ENCODE results near the gene CENPF.

CENPF gene

DNA sequence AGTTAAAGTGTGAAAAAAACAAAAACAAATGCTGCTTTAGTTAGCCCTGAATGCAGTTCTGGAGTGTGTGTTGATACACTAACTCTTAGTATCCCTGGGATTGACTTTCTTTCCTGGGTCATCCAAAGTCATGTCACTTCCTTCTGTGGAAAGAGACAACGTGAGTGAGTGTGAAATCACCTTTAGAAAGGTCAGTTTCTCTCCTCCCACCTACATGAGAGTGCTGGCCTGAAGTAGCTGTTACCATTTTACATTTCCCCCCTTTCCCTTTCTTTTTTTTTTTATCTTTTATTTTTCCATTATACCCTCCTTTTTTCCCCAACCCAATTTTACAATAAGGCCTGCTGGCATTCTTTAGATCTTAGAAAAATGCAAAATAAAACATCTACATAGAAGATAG, 55.2 kb downstream of the CENPF start:
- TF ChIP-seq FOXP2 (optimal IDR thresholded peaks at IDR 0.05; ENCODE audit: control extremely low read depth, extremely low read length, insufficient read depth), result no peak
- TF ChIP-seq EZH2 (IDR thresholded peaks at IDR 0.05), result no peak
- no peak for TF ChIP-seq POLR2AphosphoS5 (IDR thresholded peaks at IDR 0.05; ENCODE audit: borderline replicate concordance, low read depth, low read length)
- Histone ChIP-seq H3K4me3 (no peak overlapping the region), H3K36me3 (ENCODE audit: insufficient read depth, low read length) (peaks cover 93% of the 10 kb centered on the region), H3K27ac (no peak overlapping the region), H3K9ac (ENCODE audit: insufficient read length) (no peak overlapping the region), H3K9me3 (ENCODE audit: low read depth, low read length) (no peaks in the 10 kb centered on the region)
- DNase-seq (ENCODE audit: low read depth, low spot score), result no peak

DNA sequence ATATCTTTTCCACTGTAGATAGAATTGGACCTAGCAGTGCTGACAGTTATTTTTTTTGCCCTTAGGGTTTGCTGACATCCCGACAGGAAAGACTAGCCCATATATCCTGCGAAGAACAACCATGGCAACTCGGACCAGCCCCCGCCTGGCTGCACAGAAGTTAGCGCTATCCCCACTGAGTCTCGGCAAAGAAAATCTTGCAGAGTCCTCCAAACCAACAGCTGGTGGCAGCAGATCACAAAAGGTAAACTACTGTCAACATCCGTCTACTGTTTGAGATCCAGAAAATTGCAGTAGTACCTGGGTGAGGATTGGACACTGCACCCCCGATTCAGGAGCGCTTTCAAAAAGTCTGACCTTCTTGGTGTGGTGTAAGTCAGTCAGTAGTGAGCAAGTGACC, 55.8 kb downstream of the CENPF start:
- H3K4me3 ChIP-seq, result no peak overlapping the region
- DNase-seq (ENCODE audit: low read depth, low spot score), result no peak
- H3K27ac ChIP-seq, result no peak overlapping the region
- H3K9me3 ChIP-seq (ENCODE audit: low read depth, low read length), result no peaks in the 10 kb centered on the region
- TF ChIP-seq EZH2 (IDR thresholded peaks at IDR 0.05), result no peak
- no peak for TF ChIP-seq POLR2AphosphoS5 (IDR thresholded peaks at IDR 0.05; ENCODE audit: borderline replicate concordance, low read depth, low read length)
- TF ChIP-seq FOXP2 (optimal IDR thresholded peaks at IDR 0.05; ENCODE audit: control extremely low read depth, extremely low read length, insufficient read depth), result no peak
- H3K36me3 ChIP-seq (ENCODE audit: insufficient read depth, low read length), result peaks cover 93% of the 10 kb centered on the region
- no peak overlapping the region for H3K9ac ChIP-seq (ENCODE audit: insufficient read length)

DNA sequence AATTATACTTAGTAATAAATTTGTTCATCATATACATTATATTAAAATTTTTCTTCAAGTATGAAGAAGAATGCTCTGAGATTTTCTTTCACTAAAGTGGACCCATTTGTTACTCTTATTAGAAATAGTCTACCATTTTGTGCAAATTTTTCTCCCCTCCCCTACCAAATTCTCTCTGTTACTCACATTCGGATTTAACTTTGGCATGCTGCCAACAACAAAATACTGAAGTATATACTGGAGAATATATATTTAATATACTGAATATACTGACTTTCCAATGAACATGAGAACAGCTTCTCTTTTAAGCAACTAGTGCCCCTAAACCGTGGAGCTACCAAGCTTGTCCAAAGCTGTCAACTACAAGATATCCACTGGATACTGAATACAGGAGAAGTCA, 57.2 kb downstream of the CENPF start:
- no peaks in the 10 kb centered on the region for H3K9me3 ChIP-seq (ENCODE audit: low read depth, low read length)
- no peak overlapping the region for H3K4me3 ChIP-seq
- TF ChIP-seq EZH2 (IDR thresholded peaks at IDR 0.05), result no peak
- no peak for TF ChIP-seq FOXP2 (optimal IDR thresholded peaks at IDR 0.05; ENCODE audit: control extremely low read depth, extremely low read length, insufficient read depth)
- no peak for TF ChIP-seq POLR2AphosphoS5 (IDR thresholded peaks at IDR 0.05; ENCODE audit: borderline replicate concordance, low read depth, low read length)
- peaks cover 95% of the 10 kb centered on the region for H3K36me3 ChIP-seq (ENCODE audit: insufficient read depth, low read length)
- no peak overlapping the region for H3K27ac ChIP-seq
- DNase-seq (ENCODE audit: low read depth, low spot score), result no peak
- no peak overlapping the region for H3K9ac ChIP-seq (ENCODE audit: insufficient read length)

DNA sequence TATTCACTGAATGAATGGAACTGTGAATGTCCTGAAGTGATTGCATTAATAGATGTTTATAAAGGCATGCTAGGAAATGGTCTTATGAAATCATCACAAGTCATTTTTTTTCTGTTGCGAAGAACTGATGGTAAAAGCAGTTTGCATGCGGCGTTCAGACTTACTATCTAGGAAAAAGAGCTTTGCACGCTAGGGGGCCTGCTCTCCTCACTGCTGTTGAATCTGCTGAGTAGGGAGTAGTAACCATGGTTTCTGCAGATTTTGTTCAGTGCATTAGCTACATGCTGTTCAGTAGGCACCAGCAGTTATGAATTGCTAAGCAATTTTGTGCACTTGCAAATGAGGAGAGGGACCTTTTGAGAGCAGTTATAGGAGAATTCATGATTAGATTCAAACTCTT, 57.9 kb downstream of the CENPF start:
- peaks cover 95% of the 10 kb centered on the region for H3K36me3 ChIP-seq (ENCODE audit: insufficient read depth, low read length)

DNA sequence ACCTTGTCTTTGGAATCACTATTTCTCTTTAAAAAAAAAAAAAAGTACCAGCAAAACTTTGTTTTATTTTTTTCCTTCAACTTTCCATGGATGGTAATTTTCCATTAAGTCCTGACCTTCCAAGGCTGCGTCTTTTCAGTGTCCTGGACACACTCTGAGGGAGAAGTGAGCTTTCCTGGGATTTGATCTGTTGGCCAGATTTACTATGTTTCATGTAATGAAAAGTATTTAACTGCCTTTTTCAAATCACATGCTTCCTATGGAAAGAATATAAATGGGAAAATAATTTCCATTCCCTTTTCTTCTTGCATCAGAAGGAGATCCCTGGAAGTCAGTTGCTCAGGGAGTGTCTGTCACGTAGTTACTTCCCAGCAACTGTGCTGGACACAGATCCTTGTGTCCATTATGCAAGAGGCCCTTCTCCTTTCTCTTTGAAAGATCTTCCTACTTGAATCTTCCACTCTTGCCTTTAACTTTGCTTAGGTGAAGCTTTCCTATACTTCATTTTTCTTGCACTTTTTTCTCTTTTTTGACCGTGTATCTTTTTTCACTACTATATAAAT, 59.3 kb downstream of the CENPF start:
- no peak overlapping the region for H3K4me3 ChIP-seq
- no peak overlapping the region for H3K27ac ChIP-seq
- peaks cover 95% of the 10 kb centered on the region for H3K36me3 ChIP-seq (ENCODE audit: insufficient read depth, low read length)
- TF ChIP-seq EZH2 (IDR thresholded peaks at IDR 0.05) (no peak), POLR2AphosphoS5 (IDR thresholded peaks at IDR 0.05; ENCODE audit: borderline replicate concordance, low read depth, low read length) (no peak), FOXP2 (optimal IDR thresholded peaks at IDR 0.05; ENCODE audit: control extremely low read depth, extremely low read length, insufficient read depth) (no peak)
- DNase-seq (ENCODE audit: low read depth, low spot score), result no peak
- H3K9ac ChIP-seq (ENCODE audit: insufficient read length), result no peak overlapping the region
- H3K9me3 ChIP-seq (ENCODE audit: low read depth, low read length), result no peaks in the 10 kb centered on the region

More for the DNA sequence above, 57.9 kb downstream of the CENPF start:
- Histone ChIP-seq H3K9ac (ENCODE audit: insufficient read length) (no peak overlapping the region), H3K9me3 (ENCODE audit: low read depth, low read length) (no peaks in the 10 kb centered on the region), H3K4me3 (no peak overlapping the region), H3K27ac (no peak overlapping the region)
- TF ChIP-seq POLR2AphosphoS5 (IDR thresholded peaks at IDR 0.05; ENCODE audit: borderline replicate concordance, low read depth, low read length), result no peak
- no peak for TF ChIP-seq FOXP2 (optimal IDR thresholded peaks at IDR 0.05; ENCODE audit: control extremely low read depth, extremely low read length, insufficient read depth)
- no peak for TF ChIP-seq EZH2 (IDR thresholded peaks at IDR 0.05)
- peak; percentile 92 for DNase-seq (ENCODE audit: low read depth, low spot score)

DNA sequence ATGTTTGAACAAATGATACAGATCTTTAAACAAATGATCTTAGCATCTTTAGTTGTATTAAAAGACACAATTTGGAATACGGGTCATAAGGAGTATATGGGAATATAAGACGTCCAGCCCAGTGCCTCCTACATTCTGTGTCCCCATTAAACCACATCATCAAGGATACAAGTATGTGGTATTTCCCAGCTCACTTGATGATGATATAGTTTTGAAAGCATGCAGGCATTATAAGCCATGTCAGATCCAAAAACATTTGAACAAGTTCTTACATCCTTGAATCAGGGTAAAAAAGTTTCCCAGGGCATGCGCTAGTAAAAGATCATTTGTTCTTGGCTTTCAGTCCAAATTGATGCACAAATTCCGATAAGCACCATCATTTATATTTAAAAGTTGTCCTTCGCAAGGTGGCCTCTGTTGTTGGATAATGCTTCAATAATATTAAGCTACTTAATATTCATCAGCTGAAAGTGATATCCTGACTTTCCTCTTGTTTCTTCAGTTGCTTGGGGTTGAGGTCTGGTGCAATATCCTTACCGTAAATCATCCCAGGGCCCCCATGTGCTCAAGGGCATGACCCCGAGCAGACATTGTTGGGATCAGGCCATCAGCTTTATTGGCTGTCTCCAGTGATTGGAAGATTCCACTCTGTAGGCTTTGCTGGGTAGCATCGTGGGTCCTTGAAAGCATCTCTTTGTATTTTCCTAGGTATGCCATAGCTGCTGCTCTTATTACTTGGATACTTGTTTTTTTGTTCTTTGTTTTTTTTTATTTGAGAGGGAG, 61.8 kb downstream of the CENPF start:
- no peak for DNase-seq (ENCODE audit: low read depth, low spot score)
- TF ChIP-seq POLR2AphosphoS5 (IDR thresholded peaks at IDR 0.05; ENCODE audit: borderline replicate concordance, low read depth, low read length), result no peak
- TF ChIP-seq EZH2 (IDR thresholded peaks at IDR 0.05), result no peak
- no peak for TF ChIP-seq FOXP2 (optimal IDR thresholded peaks at IDR 0.05; ENCODE audit: control extremely low read depth, extremely low read length, insufficient read depth)
- H3K36me3 ChIP-seq (ENCODE audit: insufficient read depth, low read length), result peaks cover 95% of the 10 kb centered on the region
- no peak overlapping the region for H3K4me3 ChIP-seq
- no peaks in the 10 kb centered on the region for H3K9me3 ChIP-seq (ENCODE audit: low read depth, low read length)
- H3K9ac ChIP-seq (ENCODE audit: insufficient read length), result no peak overlapping the region
- H3K27ac ChIP-seq, result no peak overlapping the region

DNA sequence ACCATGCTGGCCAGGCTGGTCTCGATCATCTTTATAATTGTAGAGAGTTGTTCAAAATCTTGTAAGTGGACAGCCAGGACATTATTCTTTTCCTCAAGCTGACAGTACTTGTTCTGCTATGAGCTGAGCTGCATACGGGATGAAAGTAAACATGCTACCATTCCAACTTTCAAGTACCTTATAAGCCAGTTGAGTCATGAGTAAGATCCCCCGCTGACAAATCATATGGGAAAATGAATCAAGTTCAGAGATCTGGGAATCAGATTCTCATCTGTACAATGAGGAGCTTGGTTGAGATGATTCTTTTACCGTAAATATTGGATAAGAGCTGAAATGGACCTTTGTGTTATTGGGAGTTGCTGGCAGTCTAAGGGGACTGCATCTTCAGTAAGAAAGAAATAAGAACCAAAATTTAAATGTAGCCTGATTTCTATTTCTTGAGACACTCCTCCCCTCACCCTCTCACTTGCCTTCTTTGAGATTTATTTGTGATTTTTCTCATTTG, 62.7 kb downstream of the CENPF start:
- Histone ChIP-seq H3K9ac (ENCODE audit: insufficient read length) (no peak overlapping the region), H3K27ac (no peak overlapping the region), H3K9me3 (ENCODE audit: low read depth, low read length) (no peaks in the 10 kb centered on the region), H3K36me3 (ENCODE audit: insufficient read depth, low read length) (peaks cover 96% of the 10 kb centered on the region), H3K4me3 (no peak overlapping the region)
- TF ChIP-seq FOXP2 (optimal IDR thresholded peaks at IDR 0.05; ENCODE audit: control extremely low read depth, extremely low read length, insufficient read depth), result no peak
- no peak for TF ChIP-seq EZH2 (IDR thresholded peaks at IDR 0.05)
- TF ChIP-seq POLR2AphosphoS5 (IDR thresholded peaks at IDR 0.05; ENCODE audit: borderline replicate concordance, low read depth, low read length), result no peak
- DNase-seq (ENCODE audit: low read depth, low spot score), result no peak

DNA sequence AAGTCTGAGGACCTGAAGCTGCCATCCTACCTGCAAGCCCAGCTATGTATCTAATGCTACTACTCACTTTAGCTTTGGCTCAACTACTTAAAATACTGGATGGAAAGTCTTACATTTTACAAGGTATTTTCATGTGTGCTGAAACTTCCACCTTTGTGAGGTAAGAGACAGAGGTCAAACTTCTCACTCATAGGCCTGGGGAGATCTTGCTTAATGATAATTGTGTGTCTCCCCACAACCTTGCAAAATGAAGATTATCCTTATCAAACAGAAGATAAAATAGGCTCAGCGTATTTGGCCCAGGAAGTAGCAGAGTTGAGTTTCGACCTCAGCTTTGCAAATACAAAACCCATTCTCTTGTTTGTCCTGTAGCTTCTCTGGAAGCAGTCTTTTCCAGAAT, 63.7 kb downstream of the CENPF start:
- Histone ChIP-seq H3K36me3 (ENCODE audit: insufficient read depth, low read length) (peaks cover 100% of the 10 kb centered on the region), H3K27ac (no peak overlapping the region), H3K9me3 (ENCODE audit: low read depth, low read length) (no peaks in the 10 kb centered on the region), H3K9ac (ENCODE audit: insufficient read length) (no peak overlapping the region), H3K4me3 (no peak overlapping the region)
- TF ChIP-seq EZH2 (IDR thresholded peaks at IDR 0.05) (no peak), FOXP2 (optimal IDR thresholded peaks at IDR 0.05; ENCODE audit: control extremely low read depth, extremely low read length, insufficient read depth) (no peak), POLR2AphosphoS5 (IDR thresholded peaks at IDR 0.05; ENCODE audit: borderline replicate concordance, low read depth, low read length) (no peak)
- no peak for DNase-seq (ENCODE audit: low read depth, low spot score)

All from SK-N-MC (cell line).